Stomach (tissue), 4 donors: ENCODE measurements around the gene MAB21L4.

Experiments
- EP300 ChIP-seq: sonication (generic); formaldehyde crosslinking; IDR thresholded peaks from one replicate; pipeline ENCODE4 v1.6.1; 2017; ENCODE audit warnings: antibody characterized with exemption
- POLR2A ChIP-seq, 4 donors: fragments of 450-650 bp; IDR thresholded peaks; one replicate each; pipeline ENCODE4 v1.6.1; 2016; ENCODE audit warnings: antibody characterized with exemption in 4 of 4, control low read depth in 2 of 4, mild to moderate bottlenecking in 1 of 4, moderate library complexity in 1 of 4
- POLR2AphosphoS5 ChIP-seq, 3 donors: sonication (generic); formaldehyde crosslinking; IDR thresholded peaks; one replicate each; pipeline ENCODE4 v1.6.1; 2016; ENCODE audit warnings: antibody characterized with exemption in 3 of 3
- TF ChIP-seq, protein P1 (sequence below), 7 experiments: fragments of 450-650 bp in 4 of 7; fragments of 200-600 bp in 3 of 7; sonication (generic) in 3 of 7; IDR thresholded peaks; one replicate each; pipeline ENCODE4 v1.5.1; 2016 to 2019; ENCODE audit warnings: antibody characterized with exemption in 7 of 7, control low read depth in 2 of 7, mild to moderate bottlenecking in 1 of 7

DNA sequence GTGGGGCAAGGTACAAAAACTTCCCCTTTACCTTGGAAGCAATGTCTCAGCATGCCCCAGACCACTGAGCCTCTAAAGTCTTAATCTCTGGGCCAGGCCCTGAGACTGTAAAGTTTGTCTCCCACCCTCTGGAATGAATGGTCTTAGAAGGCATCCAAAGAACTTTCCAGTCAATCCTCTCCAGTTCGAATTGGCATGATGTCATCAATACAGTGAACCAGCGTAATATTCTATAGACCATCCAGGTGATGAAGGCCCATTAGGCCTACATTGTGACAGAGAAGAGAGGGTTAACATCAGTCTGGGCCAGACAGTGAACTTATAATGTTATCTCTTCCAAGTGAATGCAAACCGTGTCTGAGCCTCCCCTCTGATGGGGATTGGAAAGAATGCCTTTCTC, 11.2 kb downstream of the MAB21L4 start:
- TF ChIP-seq, protein P1, sequence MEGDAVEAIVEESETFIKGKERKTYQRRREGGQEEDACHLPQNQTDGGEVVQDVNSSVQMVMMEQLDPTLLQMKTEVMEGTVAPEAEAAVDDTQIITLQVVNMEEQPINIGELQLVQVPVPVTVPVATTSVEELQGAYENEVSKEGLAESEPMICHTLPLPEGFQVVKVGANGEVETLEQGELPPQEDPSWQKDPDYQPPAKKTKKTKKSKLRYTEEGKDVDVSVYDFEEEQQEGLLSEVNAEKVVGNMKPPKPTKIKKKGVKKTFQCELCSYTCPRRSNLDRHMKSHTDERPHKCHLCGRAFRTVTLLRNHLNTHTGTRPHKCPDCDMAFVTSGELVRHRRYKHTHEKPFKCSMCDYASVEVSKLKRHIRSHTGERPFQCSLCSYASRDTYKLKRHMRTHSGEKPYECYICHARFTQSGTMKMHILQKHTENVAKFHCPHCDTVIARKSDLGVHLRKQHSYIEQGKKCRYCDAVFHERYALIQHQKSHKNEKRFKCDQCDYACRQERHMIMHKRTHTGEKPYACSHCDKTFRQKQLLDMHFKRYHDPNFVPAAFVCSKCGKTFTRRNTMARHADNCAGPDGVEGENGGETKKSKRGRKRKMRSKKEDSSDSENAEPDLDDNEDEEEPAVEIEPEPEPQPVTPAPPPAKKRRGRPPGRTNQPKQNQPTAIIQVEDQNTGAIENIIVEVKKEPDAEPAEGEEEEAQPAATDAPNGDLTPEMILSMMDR (IDR thresholded peaks at IDR 0.05) = no peak
- TF ChIP-seq EP300 (no peak), POLR2AphosphoS5 (IDR thresholded peaks at IDR 0.05) (no peak), POLR2A (IDR thresholded peaks at IDR 0.05) (no peak)
